ENCODE data around the gene BOC. TPM values are rescaled to one million over a fixed set of nuclear protein-coding genes. Genes with fewer than 3 reads are reported as not detected.

BOC gene, protein sequence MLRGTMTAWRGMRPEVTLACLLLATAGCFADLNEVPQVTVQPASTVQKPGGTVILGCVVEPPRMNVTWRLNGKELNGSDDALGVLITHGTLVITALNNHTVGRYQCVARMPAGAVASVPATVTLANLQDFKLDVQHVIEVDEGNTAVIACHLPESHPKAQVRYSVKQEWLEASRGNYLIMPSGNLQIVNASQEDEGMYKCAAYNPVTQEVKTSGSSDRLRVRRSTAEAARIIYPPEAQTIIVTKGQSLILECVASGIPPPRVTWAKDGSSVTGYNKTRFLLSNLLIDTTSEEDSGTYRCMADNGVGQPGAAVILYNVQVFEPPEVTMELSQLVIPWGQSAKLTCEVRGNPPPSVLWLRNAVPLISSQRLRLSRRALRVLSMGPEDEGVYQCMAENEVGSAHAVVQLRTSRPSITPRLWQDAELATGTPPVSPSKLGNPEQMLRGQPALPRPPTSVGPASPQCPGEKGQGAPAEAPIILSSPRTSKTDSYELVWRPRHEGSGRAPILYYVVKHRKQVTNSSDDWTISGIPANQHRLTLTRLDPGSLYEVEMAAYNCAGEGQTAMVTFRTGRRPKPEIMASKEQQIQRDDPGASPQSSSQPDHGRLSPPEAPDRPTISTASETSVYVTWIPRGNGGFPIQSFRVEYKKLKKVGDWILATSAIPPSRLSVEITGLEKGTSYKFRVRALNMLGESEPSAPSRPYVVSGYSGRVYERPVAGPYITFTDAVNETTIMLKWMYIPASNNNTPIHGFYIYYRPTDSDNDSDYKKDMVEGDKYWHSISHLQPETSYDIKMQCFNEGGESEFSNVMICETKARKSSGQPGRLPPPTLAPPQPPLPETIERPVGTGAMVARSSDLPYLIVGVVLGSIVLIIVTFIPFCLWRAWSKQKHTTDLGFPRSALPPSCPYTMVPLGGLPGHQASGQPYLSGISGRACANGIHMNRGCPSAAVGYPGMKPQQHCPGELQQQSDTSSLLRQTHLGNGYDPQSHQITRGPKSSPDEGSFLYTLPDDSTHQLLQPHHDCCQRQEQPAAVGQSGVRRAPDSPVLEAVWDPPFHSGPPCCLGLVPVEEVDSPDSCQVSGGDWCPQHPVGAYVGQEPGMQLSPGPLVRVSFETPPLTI
- total RNA-seq (2022; extraction: Qiagen RNA extraction; ENCODE audit: low read depth), result 5.6 to 7.1 TPM (median 6.2 TPM) in 5 replicates

DNA sequence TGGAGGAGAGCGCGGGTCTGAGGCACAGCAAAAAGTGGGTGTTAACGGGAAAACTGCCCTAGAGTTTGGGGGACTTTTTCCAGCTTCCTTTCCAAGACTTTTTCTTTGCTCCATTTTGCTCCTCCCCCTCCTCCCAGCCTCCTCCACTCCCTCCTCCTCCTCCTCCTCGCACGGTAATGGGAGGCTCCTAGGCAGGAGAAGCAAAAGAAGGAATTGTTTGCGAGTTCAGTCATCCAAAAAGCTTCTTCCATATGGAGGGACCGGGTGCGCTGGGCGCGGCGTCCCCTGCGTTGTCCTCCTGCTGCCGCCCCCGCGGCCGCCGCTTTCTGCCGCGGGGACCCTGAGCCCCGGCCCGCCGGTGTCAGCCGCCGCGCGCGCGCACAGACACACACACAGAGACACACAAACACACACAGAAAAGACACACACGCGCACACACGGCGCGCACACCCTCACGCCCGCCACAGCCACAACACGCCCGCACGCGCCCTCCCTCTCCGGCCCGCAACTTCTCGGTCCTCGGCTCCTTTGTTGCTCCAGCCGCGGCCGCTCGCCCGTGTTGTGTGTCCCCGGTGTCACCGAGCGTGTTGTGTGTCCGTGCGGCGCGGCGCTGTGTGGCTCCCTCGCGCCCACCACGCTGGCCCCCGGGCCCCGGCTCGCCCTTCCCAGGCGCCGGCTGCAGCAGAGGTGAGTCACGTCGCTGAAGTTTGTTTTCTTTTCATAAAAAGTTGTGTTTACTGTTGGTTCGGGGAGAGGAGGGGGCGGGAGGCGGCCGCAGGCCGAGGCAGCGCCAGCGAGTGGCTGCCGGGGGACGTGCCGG is at the start of gene BOC:
Gene BOC, plus strand, starts transcription at position 228 of the 820 bp plus-strand sequence. CDS start 38,246 bp downstream, outside the sequence.

Other genes starting within 250 kb of the BOC start
- 0.06 to 0.07 TPM in 2 of 5 replicates, not detected in the others for gene CD200R1, start 236.5 kb upstream of the BOC start, total RNA-seq (2022; extraction: Qiagen RNA extraction; ENCODE audit: low read depth)
- gene GTPBP8, start 220.6 kb upstream of the BOC start, total RNA-seq (2022; extraction: Qiagen RNA extraction; ENCODE audit: low read depth), result 9.7 to 16.9 TPM (median 15.3 TPM) in 5 replicates
- gene CFAP44, start 229.9 kb downstream of the BOC start, total RNA-seq (2022; extraction: Qiagen RNA extraction; ENCODE audit: low read depth), result 0.93 to 2.8 TPM (median 1.7 TPM) in 5 replicates

Measured in A549 treated with ZK216348 at 1 μM for 4 hours (cell line).